GM23338 (cell line): ENCODE data around the gene C2CD3. TPM values are rescaled to one million over a fixed set of nuclear protein-coding genes. Genes with fewer than 3 reads are reported as not detected.
"Not testable (repeated sequence)": the region's sequence is repeated elsewhere in the genome, so short reads cannot be mapped to it uniquely, and the experiment has no call there.

Experiments used
- ATAC-seq: fragments of 200-7000 bp; cut with Tn5 transposase; 3 replicates; pipeline ENCODE4 v1.9.1; 2020
- DNase-seq: peaks from one replicate; pipeline ENCODE4 v3.0.0-alpha.2; 2015; ENCODE audit warnings: low spot score
- H2AFZ ChIP-seq: fragments of 200-600 bp; sonication (generic); 2 replicates; pipeline ENCODE4 v1.8.0; 2016; ENCODE audit warnings: antibody characterized with exemption, mild to moderate bottlenecking, moderate library complexity
- H3F3A ChIP-seq: fragments of 200-600 bp; sonication (generic); replicated peaks from 2 replicates; pipeline ENCODE4 v1.8.0; 2017; ENCODE audit warnings: antibody characterized with exemption, mixed run types, low read depth
- H3K27ac ChIP-seq: fragments of 200-600 bp; sonication (generic); 2 replicates; pipeline ENCODE4 v1.6.1; 2016; ENCODE audit warnings: low read depth
- H3K27me3 ChIP-seq: fragments of 200-600 bp; sonication (generic); 2 replicates; pipeline ENCODE4 v1.8.0; 2016; ENCODE audit warnings: mild to moderate bottlenecking, mixed run types, moderate library complexity; ENCODE audit not compliant: insufficient read depth
- H3K36me3 ChIP-seq: fragments of 200-600 bp; sonication (generic); 2 replicates; pipeline ENCODE4 v1.8.0; 2016; ENCODE audit warnings: mild to moderate bottlenecking; ENCODE audit not compliant: insufficient read depth
- H3K4me1 ChIP-seq: fragments of 200-600 bp; sonication (generic); 2 replicates; pipeline ENCODE4 v1.8.0; 2016; ENCODE audit warnings: mild to moderate bottlenecking, moderate library complexity; ENCODE audit not compliant: insufficient read depth
- H3K4me2 ChIP-seq: fragments of 200-600 bp; sonication (generic); 2 replicates; pipeline ENCODE4 v1.7.1; 2017; ENCODE audit warnings: mixed run types
- H3K4me3 ChIP-seq: fragments of 200-600 bp; sonication (generic); 2 replicates; pipeline ENCODE4 v1.6.1; 2016; ENCODE audit warnings: mixed run types
- H3K79me2 ChIP-seq: fragments of 200-600 bp; sonication (generic); replicated peaks from 2 replicates; pipeline ENCODE4 v1.8.0; 2017; ENCODE audit warnings: mild to moderate bottlenecking; ENCODE audit not compliant: insufficient read depth
- H3K9me2 ChIP-seq: fragments of 200-600 bp; sonication (generic); 2 replicates; pipeline ENCODE4 v1.8.0; 2017; ENCODE audit not compliant: insufficient read depth
- H4K20me1 ChIP-seq: fragments of 200-600 bp; sonication (generic); replicated peaks from 2 replicates; pipeline ENCODE4 v1.8.0; 2017; ENCODE audit warnings: mild to moderate bottlenecking; ENCODE audit not compliant: insufficient read depth
- H3K27ac Mint-ChIP-seq: 2 replicates; pipeline ENCODE4 v1.8.0; 2020; ENCODE audit warnings: inconsistent platforms, mild to moderate bottlenecking, moderate library complexity, mixed read lengths
- H3K27me3 Mint-ChIP-seq: 3 replicates; pipeline ENCODE4 v1.8.0; 2022; ENCODE audit warnings: low read depth, mild to moderate bottlenecking, moderate library complexity, mixed read lengths, inconsistent platforms; ENCODE audit not compliant: insufficient read depth, poor library complexity
- H3K36me3 Mint-ChIP-seq: 3 replicates; pipeline ENCODE4 v1.8.0; 2021; ENCODE audit warnings: low read depth, mild to moderate bottlenecking, inconsistent platforms, moderate library complexity, mixed read lengths
- H3K4me1 Mint-ChIP-seq: 3 replicates; pipeline ENCODE4 v1.8.0; 2020; ENCODE audit warnings: mild to moderate bottlenecking, inconsistent platforms, mixed read lengths
- H3K4me3 Mint-ChIP-seq: 3 replicates; pipeline ENCODE4 v1.8.0; 2021; ENCODE audit warnings: moderate library complexity, mild to moderate bottlenecking, inconsistent platforms, mixed read lengths
- H3K9me3 Mint-ChIP-seq: 3 replicates; pipeline ENCODE4 v1.8.0; 2020; ENCODE audit warnings: moderate library complexity, mild to moderate bottlenecking, inconsistent platforms, mixed read lengths
- CREB1 ChIP-seq: fragments of 250-450 bp; sonication (Bioruptor Pico); IDR thresholded peaks from 2 replicates; pipeline ENCODE4 v1.5.0; 2020; ENCODE audit warnings: low read depth, mild to moderate bottlenecking, moderate library complexity
- EZH2 ChIP-seq: fragments of 200-600 bp; sonication (generic); IDR thresholded peaks from one replicate; pipeline ENCODE4 v1.8.0; 2017; ENCODE audit warnings: antibody characterized with exemption, mild to moderate bottlenecking, low read depth; ENCODE audit not compliant: unreplicated experiment
- EZH2phosphoT487 ChIP-seq: fragments of 200-600 bp; sonication (generic); IDR thresholded peaks from one replicate; pipeline ENCODE4 v1.8.1; 2018; ENCODE audit warnings: antibody characterized with exemption; ENCODE audit not compliant: unreplicated experiment
- NANOG ChIP-seq: IDR thresholded peaks from 2 replicates; pipeline ENCODE4 v1.6.1; 2016; ENCODE audit warnings: antibody characterized with exemption, borderline replicate concordance
- POLR2AphosphoS5 ChIP-seq: IDR thresholded peaks from 2 replicates; pipeline ENCODE4 v1.6.1; 2016; ENCODE audit warnings: antibody characterized with exemption, low read depth
- REST ChIP-seq: IDR thresholded peaks from one replicate; pipeline ENCODE4 v1.6.1; 2018; ENCODE audit warnings: antibody characterized with exemption; ENCODE audit not compliant: unreplicated experiment
- polyA plus RNA-seq: library from polyadenylated mRNA; unstranded; fragments of >200 nt; fragmentation: Nextera tagmentation; extraction: Ambion mirVana; gene quantifications from 2 replicates; pipeline ENCODE4 v1.2.1, GENCODE V29; 2016
- total RNA-seq: library from RNA; depleted of rRNA; stranded (reverse); fragments of >200 nt; shearing (Covaris generic); gene quantifications from 2 replicates; pipeline ENCODE4 v1.2.3, GENCODE V29; 2014

The C2CD3 gene
- total and polyA plus RNA-seq, 2 experiments from 2014 or later: 15.5 to 29.5 TPM

GRCh38 chr11:74141241-74141695 lies 29.5 kb downstream of the C2CD3 start:
- Histone ChIP-seq H2AFZ (no peak overlapping the region), H3F3A (no peaks in the 10 kb centered on the region), H3K27ac (peak overlapping the region; percentile 98), H3K36me3 (no peaks in the 10 kb centered on the region; the same call in 1 of the 2 replicates), H3K27me3 (no peaks in the 10 kb centered on the region), H4K20me1 (no peaks in the 10 kb centered on the region), H3K4me1 (peaks cover 10% of the 10 kb centered on the region; the same call in 1 of the 2 replicates), H3K9me2 (no peaks in the 10 kb centered on the region), H3K4me2 (peak overlapping the region; percentile 22; the same call in 1 of the 2 replicates), H3K79me2 (no peaks in the 10 kb centered on the region), H3K4me3 (no peak overlapping the region)
- H3K4me1 Mint-ChIP-seq: peaks cover 21% of the 10 kb centered on the region
- TF ChIP-seq POLR2AphosphoS5 (0 out of 2 replicates have a peak, but pooled peaks have one; percentile 17), EZH2 (no peak), EZH2phosphoT487 (no peak), CREB1 (CRISPR knock-in tag) (no peak)
- H3K4me3 Mint-ChIP-seq: no peak overlapping the region
- H3K9me3 Mint-ChIP-seq: peaks cover 2% of the 10 kb centered on the region; the same call in 1 of the 3 replicates
- ATAC-seq (peak; percentile 94), DNase-seq (peak; percentile 62)
- H3K36me3 Mint-ChIP-seq: peaks cover 30% of the 10 kb centered on the region
- H3K27ac Mint-ChIP-seq: peak overlapping the region; percentile 72; the same call in 1 of the 2 replicates
- peaks cover 2% of the 10 kb centered on the region for H3K27me3 Mint-ChIP-seq

DNA sequence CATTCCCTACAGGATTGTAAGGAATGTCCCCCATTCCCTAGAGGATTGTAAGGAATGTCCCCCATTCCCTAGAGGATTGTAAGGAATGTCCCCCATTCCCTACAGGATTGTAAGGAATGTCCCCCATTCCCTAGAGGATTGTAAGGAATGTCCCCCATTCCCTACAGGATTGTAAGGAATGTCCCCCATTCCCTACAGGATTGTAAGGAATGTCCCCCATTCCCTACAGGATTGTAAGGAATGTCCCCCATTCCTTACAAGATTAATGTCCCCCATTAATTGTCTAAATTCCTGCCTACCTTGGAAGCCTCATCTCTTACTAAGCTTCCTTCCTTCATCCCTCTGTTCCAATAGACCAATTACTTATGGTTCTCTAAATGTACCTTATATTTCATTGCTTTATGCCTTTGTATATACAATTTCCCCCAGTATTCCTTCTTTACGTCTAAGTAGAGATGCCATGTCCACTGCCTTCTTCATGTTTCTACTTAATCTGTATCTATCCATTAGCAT lies 30.8 kb downstream of the C2CD3 start:
- TF ChIP-seq NANOG (peak; percentile 15; the same call in 1 of the 2 replicates), REST (peak; percentile 22)
- not testable (repeated sequence) for H3K4me3 Mint-ChIP-seq, H3K27me3 Mint-ChIP-seq, H2AFZ ChIP-seq, H3K79me2 ChIP-seq, H3K4me3 ChIP-seq, H3K9me3 Mint-ChIP-seq, H4K20me1 ChIP-seq, H3K36me3 ChIP-seq, H3K9me2 ChIP-seq, H3K27me3 ChIP-seq, H3F3A ChIP-seq
- Mint-ChIP-seq H3K36me3 (peaks cover 26% of the 10 kb centered on the region), H3K4me1 (peaks cover 21% of the 10 kb centered on the region), H3K27ac (peak overlapping the region; percentile 87)
- H3K4me1 ChIP-seq: peaks cover 10% of the 10 kb centered on the region; the same call in 1 of the 2 replicates
- DNase-seq: peak; percentile 63
- peak overlapping the region; percentile 98 for H3K27ac ChIP-seq
- H3K4me2 ChIP-seq: peak overlapping the region; percentile 22
- peak; percentile 18; the same call in 1 of the 3 replicates for ATAC-seq
